ENCODE measurements around the gene MORF4L2.

Gene MORF4L2

DNA sequence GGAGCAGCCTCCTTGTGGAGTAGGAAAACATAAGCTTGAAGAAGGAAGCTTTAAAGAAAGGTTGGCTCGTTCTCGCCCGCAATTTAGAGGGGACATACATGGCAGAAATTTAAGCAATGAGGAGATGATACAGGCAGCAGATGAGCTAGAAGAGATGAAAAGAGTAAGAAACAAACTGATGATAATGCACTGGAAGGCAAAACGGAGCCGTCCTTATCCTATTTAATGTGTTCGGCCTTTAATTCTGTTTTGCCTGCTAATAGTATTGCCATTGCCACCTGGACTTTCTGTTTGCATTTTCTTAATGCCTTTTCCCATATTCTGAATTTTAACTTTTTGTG lies 56.4 kb downstream of the MORF4L2 start:
- DNase-seq = no peak

GRCh38 chrX:103629318-103630170 lies 57.0 kb downstream of the MORF4L2 start:
- DNase-seq = peak; percentile 73

DNA sequence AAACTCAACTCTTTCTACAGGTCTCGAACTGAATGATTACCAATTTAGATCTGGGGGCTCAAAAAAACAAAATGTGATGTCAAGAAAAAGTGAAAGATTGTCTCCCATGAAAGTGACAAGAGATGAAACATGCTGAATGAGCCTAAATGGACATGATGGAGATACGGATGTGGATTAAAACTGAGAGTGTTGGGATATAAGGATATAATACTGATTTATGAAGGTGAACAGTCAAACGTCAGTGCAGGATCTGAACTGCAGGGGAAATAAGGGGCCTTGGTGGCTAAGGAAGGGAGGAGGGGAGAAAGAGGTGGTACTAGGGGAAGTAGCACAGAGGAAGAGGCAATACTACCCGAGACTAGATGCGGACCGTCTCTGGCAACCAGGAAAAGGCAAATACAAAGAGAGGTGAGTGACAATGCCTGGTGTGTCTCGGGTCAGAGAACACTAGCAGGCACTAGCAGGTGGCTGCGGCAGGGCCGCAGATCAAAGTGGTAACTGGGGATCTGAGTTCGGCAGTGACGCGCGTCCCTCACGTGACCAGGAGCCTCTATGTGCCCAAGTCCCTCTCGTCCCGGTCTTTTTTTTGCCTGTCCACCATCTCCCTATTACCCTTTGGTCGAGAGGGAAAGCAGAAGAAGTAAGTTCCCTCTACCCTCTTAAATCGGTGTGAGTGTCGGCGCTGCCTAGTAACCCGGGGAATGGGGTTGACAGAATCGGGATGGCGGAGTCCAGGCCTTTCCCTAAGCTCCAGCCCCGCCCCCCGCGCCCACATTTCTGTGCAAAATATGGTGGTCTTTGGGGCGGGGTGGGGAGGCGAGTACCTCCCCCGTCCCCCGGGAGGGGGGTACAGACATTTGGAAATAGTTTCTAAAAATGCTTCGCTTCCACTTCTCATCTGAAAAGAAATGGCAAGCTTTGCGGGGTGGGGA lies 57.8 kb downstream of the MORF4L2 start, which contains the start of gene TCEAL1:
Gene TCEAL1, plus strand, starts transcription at position 590 of the 932 bp plus-strand sequence. CDS start 942 bp downstream, outside the sequence.
- peak; percentile 17 for DNase-seq

DNA sequence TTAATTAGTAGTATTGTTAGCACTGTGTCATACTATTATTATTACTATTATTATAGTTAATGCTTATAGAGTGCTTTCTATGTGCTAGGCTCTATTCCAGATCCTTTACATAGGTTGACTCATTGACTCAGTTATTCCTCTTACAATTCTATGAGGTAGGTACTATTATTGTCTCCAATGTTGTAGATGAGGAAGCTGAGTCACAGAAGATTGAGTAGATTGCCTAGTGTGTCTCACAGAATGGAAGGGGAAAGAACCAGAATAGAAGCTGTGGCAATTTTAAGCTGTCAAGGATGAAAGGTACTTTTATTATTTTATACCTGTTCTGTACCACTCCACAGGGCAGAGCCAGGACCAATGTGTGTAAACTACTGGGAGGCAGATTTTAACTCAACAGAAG lies 59.6 kb downstream of the MORF4L2 start:
- no peak for DNase-seq

Measured in fibroblast of upper back skin (primary cell).